ENCODE data around the gene SERINC4.
"Not testable (repeated sequence)": the region's sequence is repeated elsewhere in the genome, so short reads cannot be mapped to it uniquely, and the experiment has no call there.

The SERINC4 gene

GRCh38 chr15:43748376-43748775, 51.6 kb downstream of the SERINC4 start:
- no peak for DNase-seq

GRCh38 chr15:43746903-43747309, 53.1 kb downstream of the SERINC4 start:
- not testable (repeated sequence) for DNase-seq

GRCh38 chr15:43746245-43746902, 53.6 kb downstream of the SERINC4 start, which contains the start of gene PDIA3:
Gene PDIA3, plus strand, starts transcription at chr15:43746438. Its CDS starts 102 bp downstream, at chr15:43746540.
- DNase-seq = peak; percentile 83

Data from stimulated activated naive CD4-positive, alpha-beta T cell treated with Interleukin-2 at 50 U/mL for 16 hours (primary cell).